GM18502 (cell line): Measurements from ENCODE around the gene STRIT1.
"Not testable (repeated sequence)": the region's sequence is repeated elsewhere in the genome, so short reads cannot be mapped to it uniquely, and the experiment has no call there.

ENCODE experiments used
- ATAC-seq: cut with Tn5 transposase; IDR thresholded peaks from one replicate; pipeline ENCODE4 v1.9.1; 2021; ENCODE audit warnings: mild to moderate bottlenecking; ENCODE audit not compliant: unreplicated experiment, poor library complexity

The STRIT1 gene

GRCh38 chr3:155274435-155274834, 19.0 kb downstream of the STRIT1 start:
- ATAC-seq = not testable (repeated sequence)

- ATAC-seq = no peak
These were observed 22.2 kb downstream of the STRIT1 start for GRCh38 chr3:155271343-155271613.

GRCh38 chr3:155270485-155271342, 22.8 kb downstream of the STRIT1 start:
- no peak for ATAC-seq

GRCh38 chr3:155270063-155270462, 23.4 kb downstream of the STRIT1 start:
- ATAC-seq = no peak

GRCh38 chr3:155262855-155263254, 30.6 kb downstream of the STRIT1 start:
- ATAC-seq = not testable (repeated sequence)

GRCh38 chr3:155262295-155262694, 31.2 kb downstream of the STRIT1 start:
- ATAC-seq = no peak

GRCh38 chr3:155254445-155254844, 39.0 kb downstream of the STRIT1 start:
- ATAC-seq = no peak

- ATAC-seq = no peak
These were observed 40.9 kb downstream of the STRIT1 start for GRCh38 chr3:155252535-155252934.

GRCh38 chr3:155252021-155252420, 41.5 kb downstream of the STRIT1 start:
- no peak for ATAC-seq

- ATAC-seq = no peak
These were observed 44.8 kb downstream of the STRIT1 start for GRCh38 chr3:155248531-155249187.

- no peak for ATAC-seq
These were observed 48.8 kb downstream of the STRIT1 start for GRCh38 chr3:155244699-155245098.

- no peak for ATAC-seq
These were observed 49.3 kb downstream of the STRIT1 start for GRCh38 chr3:155244216-155244615.

GRCh38 chr3:155243512-155243921, 50.0 kb downstream of the STRIT1 start:
- no peak for ATAC-seq

GRCh38 chr3:155242342-155242741, 51.1 kb downstream of the STRIT1 start:
- ATAC-seq = no peak

- no peak for ATAC-seq
These were observed 51.9 kb downstream of the STRIT1 start for GRCh38 chr3:155241579-155241978.
